Neural crest cell (in vitro differentiated cells): ENCODE measurements around the gene UBTF. TPM values are rescaled to one million over a fixed set of nuclear protein-coding genes. Genes with fewer than 3 reads are reported as not detected.

Source experiments
- DNase-seq: peaks from one replicate; pipeline ENCODE4 v3.0.0; 2021; ENCODE audit warnings: low read depth, mixed read lengths, low spot score
- H3K27ac Mint-ChIP-seq: one replicate; pipeline ENCODE4 v1.8.0; 2021; ENCODE audit warnings: mild to moderate bottlenecking, mixed read lengths; ENCODE audit not compliant: unreplicated experiment
- H3K27me3 Mint-ChIP-seq: 2 replicates; pipeline ENCODE4 v1.8.0; 2021; ENCODE audit warnings: low read depth, mild to moderate bottlenecking, mixed read lengths
- H3K36me3 Mint-ChIP-seq: 2 replicates; pipeline ENCODE4 v1.8.0; 2021; ENCODE audit warnings: low read depth, mild to moderate bottlenecking, mixed read lengths
- H3K4me1 Mint-ChIP-seq: 2 replicates; pipeline ENCODE4 v1.8.0; 2021; ENCODE audit warnings: mixed read lengths
- H3K4me3 Mint-ChIP-seq: one replicate; pipeline ENCODE4 v1.8.0; 2021; ENCODE audit warnings: mild to moderate bottlenecking, mixed read lengths
- H3K9me3 Mint-ChIP-seq: 2 replicates; pipeline ENCODE4 v1.8.0; 2021; ENCODE audit warnings: mixed read lengths
- long read RNA-seq: library from polyadenylated mRNA; unstranded; transcript quantifications from one replicate; pipeline ENCODE4 v2.0.0, GENCODE V29; 2020
- total RNA-seq: library from RNA; stranded (reverse); gene quantifications from 2 replicates; pipeline ENCODE4 v1.2.1, GENCODE V29; 2021
- TF ChIP-seq, protein P1 (sequence below): fragments of 200-600 bp; sonication (generic); conservative IDR thresholded peaks from 2 replicates; pipeline ENCODE4 v1.5.0; 2021; ENCODE audit warnings: antibody characterized with exemption, mild to moderate bottlenecking

UBTF gene, protein sequence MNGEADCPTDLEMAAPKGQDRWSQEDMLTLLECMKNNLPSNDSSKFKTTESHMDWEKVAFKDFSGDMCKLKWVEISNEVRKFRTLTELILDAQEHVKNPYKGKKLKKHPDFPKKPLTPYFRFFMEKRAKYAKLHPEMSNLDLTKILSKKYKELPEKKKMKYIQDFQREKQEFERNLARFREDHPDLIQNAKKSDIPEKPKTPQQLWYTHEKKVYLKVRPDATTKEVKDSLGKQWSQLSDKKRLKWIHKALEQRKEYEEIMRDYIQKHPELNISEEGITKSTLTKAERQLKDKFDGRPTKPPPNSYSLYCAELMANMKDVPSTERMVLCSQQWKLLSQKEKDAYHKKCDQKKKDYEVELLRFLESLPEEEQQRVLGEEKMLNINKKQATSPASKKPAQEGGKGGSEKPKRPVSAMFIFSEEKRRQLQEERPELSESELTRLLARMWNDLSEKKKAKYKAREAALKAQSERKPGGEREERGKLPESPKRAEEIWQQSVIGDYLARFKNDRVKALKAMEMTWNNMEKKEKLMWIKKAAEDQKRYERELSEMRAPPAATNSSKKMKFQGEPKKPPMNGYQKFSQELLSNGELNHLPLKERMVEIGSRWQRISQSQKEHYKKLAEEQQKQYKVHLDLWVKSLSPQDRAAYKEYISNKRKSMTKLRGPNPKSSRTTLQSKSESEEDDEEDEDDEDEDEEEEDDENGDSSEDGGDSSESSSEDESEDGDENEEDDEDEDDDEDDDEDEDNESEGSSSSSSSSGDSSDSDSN
- 106 and 108 TPM in 2 replicates for total RNA-seq
- long read RNA-seq, partial matches to known transcripts, result 15 of 22 reads
- long read RNA-seq, other reads (novel, unspliced or antisense), result 7 of 22 reads

DNA sequence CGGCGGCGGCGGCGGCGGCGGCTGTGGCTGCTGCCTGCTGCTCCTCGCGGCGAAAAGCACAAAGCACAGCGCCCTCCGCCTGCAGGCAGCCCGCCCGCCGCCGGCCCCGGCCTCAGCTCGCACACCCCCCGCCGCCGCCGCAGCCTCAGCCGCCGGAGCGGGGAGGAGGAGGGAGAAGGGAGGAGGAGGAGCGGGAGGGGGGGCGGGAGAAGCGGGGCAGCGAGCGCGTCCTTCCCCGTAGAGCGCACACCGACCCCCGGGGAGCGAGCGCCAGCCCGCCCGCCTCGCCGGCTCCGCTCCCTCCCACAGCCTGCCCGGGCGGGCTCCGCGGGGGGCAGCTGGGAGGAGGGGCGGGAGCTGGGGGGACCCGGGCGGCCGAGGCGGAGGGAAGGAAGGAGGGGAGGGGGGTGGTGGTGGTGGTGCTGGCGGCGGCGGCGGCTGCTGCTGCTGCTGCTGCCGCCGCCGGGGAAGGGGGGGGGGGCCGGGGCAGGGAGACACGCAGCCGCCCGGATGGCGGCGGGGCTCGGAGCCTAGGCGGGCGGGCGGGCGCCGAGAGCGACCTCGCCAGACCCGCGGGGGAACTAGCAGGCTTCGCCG, at the start of gene UBTF:
UBTF (minus strand) TSS at position 60 of the 597 bp plus-strand sequence. CDS start 1,446 bp downstream, outside the sequence.
- Mint-ChIP-seq H3K4me3 (peak within 1 kb of the TSS; percentile 93), H3K4me1 (peaks cover 32% of the 10 kb centered on the region), H3K36me3 (peaks cover 5% of the 10 kb centered on the region), H3K27ac (peak within 1 kb of the TSS; percentile 96), H3K27me3 (peaks cover 2% of the 10 kb centered on the region), H3K9me3 (no peaks in the 10 kb centered on the region)
- DNase-seq, result peak; percentile 55
- TF ChIP-seq, protein P1, sequence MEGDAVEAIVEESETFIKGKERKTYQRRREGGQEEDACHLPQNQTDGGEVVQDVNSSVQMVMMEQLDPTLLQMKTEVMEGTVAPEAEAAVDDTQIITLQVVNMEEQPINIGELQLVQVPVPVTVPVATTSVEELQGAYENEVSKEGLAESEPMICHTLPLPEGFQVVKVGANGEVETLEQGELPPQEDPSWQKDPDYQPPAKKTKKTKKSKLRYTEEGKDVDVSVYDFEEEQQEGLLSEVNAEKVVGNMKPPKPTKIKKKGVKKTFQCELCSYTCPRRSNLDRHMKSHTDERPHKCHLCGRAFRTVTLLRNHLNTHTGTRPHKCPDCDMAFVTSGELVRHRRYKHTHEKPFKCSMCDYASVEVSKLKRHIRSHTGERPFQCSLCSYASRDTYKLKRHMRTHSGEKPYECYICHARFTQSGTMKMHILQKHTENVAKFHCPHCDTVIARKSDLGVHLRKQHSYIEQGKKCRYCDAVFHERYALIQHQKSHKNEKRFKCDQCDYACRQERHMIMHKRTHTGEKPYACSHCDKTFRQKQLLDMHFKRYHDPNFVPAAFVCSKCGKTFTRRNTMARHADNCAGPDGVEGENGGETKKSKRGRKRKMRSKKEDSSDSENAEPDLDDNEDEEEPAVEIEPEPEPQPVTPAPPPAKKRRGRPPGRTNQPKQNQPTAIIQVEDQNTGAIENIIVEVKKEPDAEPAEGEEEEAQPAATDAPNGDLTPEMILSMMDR, result no peak

DNA sequence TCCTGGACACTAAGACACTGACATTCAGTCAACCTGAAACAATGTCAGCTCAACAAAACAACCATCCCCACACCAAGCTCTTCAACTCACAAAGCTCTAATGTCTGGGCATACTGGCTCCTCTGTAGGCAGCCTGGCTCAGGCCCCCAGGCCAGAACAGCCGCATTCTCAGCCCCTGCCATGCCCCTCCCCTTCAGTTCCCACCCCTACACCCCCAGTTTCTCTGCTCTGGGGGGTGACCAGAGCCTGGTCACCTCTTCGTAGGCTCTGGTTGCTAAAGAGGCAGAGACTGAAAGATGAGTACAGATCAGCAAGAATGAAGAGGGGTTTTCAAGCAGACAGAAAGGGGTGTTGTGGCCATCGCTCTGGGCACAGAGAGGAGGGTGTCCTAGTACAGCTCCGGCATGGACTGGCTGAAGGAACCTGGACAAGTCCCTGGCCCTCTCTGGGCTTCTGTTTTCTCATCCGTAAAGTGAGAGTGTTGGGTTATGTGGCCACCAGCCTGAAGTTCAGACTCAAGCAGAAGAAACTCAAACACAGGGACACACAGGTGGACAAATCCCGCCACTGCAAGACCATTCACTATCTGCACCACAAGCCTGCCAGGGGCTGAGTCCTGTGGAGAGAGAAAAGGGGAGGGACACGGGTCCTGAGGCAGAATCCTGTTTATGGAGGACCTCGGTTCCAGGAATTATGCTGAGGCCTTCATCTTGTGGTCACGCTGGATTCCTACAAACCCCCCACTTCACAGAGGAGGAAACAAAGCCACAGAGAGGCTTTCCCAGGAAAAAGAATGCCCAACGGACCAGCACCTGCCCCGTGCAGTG, 49.4 kb upstream of the UBTF start:
- Mint-ChIP-seq H3K4me3 (no peak overlapping the region), H3K4me1 (peaks cover 4% of the 10 kb centered on the region), H3K27me3 (no peaks in the 10 kb centered on the region), H3K9me3 (no peaks in the 10 kb centered on the region), H3K27ac (peak overlapping the region; percentile 72), H3K36me3 (no peaks in the 10 kb centered on the region)
- TF ChIP-seq, protein P1, result no peak
- DNase-seq, result no peak

DNA sequence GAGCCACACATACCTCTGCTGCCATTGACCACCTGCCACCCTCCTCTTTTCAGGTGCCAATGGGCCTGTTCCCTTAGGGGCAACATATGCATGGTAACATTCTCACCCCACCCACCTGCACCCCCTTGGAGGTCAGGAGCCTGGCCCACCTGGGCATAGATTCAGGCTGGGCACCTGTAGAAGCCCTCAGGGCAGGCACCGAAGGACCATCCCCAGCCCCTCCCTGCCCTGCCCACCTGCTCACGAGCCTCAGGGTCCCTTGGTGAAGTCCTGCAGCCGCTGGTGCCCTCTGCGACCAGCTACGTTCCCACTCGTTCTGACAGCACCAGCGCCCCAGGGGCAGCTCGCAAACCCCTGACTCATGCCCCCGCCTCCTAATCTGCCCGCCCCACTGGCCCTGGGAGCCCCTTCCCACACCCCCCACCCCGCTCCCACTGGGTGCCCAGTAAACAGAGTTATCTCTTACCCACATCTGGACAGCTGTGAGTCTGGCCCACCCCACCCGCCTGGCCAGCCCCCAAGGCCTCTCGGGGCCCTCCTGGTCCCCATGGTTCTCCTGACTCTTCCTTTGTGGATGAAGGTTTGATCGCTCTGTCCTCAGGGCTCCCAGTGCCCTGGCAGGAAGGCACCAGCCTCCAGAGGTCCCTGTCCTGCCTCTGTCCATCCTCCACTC, 48.5 kb upstream of the UBTF start, which contains the start of gene SLC4A1:
SLC4A1 (minus strand) TSS at position 318 of the 673 bp plus-strand sequence. CDS start 5,269 bp downstream, outside the sequence.
- H3K9me3 Mint-ChIP-seq, result no peaks in the 10 kb centered on the region
- DNase-seq, result no peak
- no peaks in the 10 kb centered on the region for H3K36me3 Mint-ChIP-seq
- TF ChIP-seq, protein P1, result no peak
- peak within 1 kb of the TSS; percentile 72 for H3K27ac Mint-ChIP-seq
- peaks cover 5% of the 10 kb centered on the region for H3K27me3 Mint-ChIP-seq
- peaks cover 4% of the 10 kb centered on the region for H3K4me1 Mint-ChIP-seq
- H3K4me3 Mint-ChIP-seq, result no peak within 1 kb of the TSS

DNA sequence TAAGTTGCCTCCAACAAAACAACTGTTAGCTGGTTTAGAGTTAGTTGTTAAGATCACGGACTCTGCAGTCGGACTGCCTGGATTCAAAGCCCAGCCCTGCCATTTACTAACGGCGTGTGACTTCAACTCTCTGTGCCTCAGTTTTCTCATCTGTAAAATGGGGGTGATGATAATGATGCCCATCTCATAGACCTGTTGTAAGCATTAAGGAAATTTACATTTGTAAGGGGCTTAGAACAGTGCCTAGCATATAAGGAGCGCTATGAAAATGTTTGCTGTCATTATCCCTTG, 47.6 kb upstream of the UBTF start:
- TF ChIP-seq, protein P1, result no peak
- no peak overlapping the region for H3K27ac Mint-ChIP-seq
- no peak overlapping the region for H3K4me3 Mint-ChIP-seq
- no peaks in the 10 kb centered on the region for H3K9me3 Mint-ChIP-seq
- H3K36me3 Mint-ChIP-seq, result no peaks in the 10 kb centered on the region
- peaks cover 7% of the 10 kb centered on the region for H3K27me3 Mint-ChIP-seq
- DNase-seq, result no peak
- peaks cover 4% of the 10 kb centered on the region for H3K4me1 Mint-ChIP-seq
